ENCODE results near the gene PDE6D. TPM values are rescaled to one million over a fixed set of nuclear protein-coding genes. Genes with fewer than 3 reads are reported as not detected.

PDE6D gene
- 47.8 TPM for polyA plus RNA-seq (2013, experiment 1 of 2)
- polyA plus RNA-seq (2013, experiment 2 of 2), result 48.4 TPM

DNA sequence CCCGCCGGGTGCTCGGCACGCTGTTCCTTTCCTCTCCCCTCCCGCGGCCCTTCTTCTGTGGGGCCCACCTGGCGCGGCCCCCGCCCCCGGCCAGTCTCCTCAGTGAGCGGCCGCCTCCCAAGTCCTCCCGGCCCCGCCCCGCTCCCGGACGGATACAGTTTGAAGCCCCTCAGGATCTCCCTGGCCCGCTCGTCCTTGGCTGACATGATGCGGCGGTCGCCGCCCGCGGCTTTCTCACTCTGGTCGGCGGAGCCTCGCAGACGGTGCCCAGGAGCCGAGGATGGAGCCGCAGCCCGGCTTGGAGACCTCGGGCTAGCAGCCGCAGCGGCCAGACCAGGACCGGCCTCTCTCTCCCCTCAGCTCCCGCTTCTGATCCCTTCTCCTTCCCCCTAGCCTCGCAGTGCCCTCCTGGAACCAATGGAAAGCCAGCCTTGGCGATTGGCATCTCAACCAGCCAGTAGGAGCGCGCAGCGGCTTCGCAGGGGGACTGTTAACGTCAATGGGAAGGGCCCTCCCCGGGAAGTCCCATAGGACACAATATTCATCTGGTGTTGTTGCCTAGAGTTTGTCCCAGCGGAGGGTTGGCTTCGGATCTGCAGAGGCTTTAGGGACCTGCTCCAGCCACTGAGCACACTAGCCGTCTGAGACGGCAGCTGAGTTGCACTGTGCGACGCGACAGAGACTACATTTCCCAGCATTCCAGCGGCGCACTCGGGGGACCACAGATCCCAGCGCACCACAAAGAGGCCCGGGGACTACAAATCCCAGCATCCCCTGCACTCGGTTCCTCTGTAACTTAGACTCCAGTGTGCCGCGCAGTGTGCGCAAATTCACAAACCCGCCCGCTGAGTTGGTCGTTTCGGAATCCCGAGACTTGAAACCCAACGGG lies at the start of gene PDE6D:
PDE6D (minus strand) TSS at position 374 of the 889 bp plus-strand sequence; CDS start at position 206, 168 bp downstream.
- no peak within 1 kb of the TSS for H2AK5ac ChIP-seq (ENCODE audit: low read depth, low read length)
- peak within 1 kb of the TSS; percentile 77 for H3K4me2 ChIP-seq (ENCODE audit: insufficient read depth, low read length, poor library complexity, severe bottlenecking)
- H3K18ac ChIP-seq (ENCODE audit: low read length), result peak within 1 kb of the TSS; percentile 91
- no peaks in the 10 kb centered on the region for H3K9me3 ChIP-seq (replicated peaks in 1 of 2; ENCODE audit: control insufficient read depth in 2 of 2, insufficient read depth in 1 of 2, low read depth in 1 of 2, low read length in 2 of 2)
- no peak within 1 kb of the TSS for H4K8ac ChIP-seq (ENCODE audit: low read depth, low read length)
- peak within 1 kb of the TSS; percentile 99 for H2AFZ ChIP-seq (ENCODE audit: low read length)
- H2BK12ac ChIP-seq (ENCODE audit: low read length), result no peak within 1 kb of the TSS
- no peak within 1 kb of the TSS for H3K14ac ChIP-seq (ENCODE audit: low read length)
- no peak within 1 kb of the TSS for H2BK5ac ChIP-seq (ENCODE audit: low read length)
- no peak within 1 kb of the TSS for H4K91ac ChIP-seq (ENCODE audit: low read depth, low read length, poor library complexity)
- no peaks in the 10 kb centered on the region for H3K27me3 ChIP-seq (ENCODE audit: control insufficient read depth in 3 of 3, insufficient read depth in 3 of 3, low read depth in 1 of 3, low read length in 3 of 3)
- WGBS, 2 donors (ENCODE audit: extremely low coverage in 2 of 2, insufficient read length in 2 of 2, insufficient replicate concordance in 1 of 2), result no CpG with 5 or more reads among the region's 67 CpGs
- peak within 1 kb of the TSS; percentile 79 to 96 for H3K4me3 ChIP-seq (ENCODE audit: low read length in 2 of 2)
- no peak within 1 kb of the TSS for H3K4ac ChIP-seq (ENCODE audit: low read length)
- H2BK120ac ChIP-seq (ENCODE audit: low read depth, low read length), result no peak within 1 kb of the TSS
- H3K36me3 ChIP-seq (replicated peaks in 1 of 2; ENCODE audit: control insufficient read depth in 2 of 2, insufficient read depth in 2 of 2, low read length in 2 of 2), result peaks cover 0 to 3% of the 10 kb centered on the region in 2 donors
- peak within 1 kb of the TSS; percentile 57 for H3K23ac ChIP-seq (ENCODE audit: low read depth, low read length, poor library complexity)
- DNase-seq (ENCODE audit: low spot score), result peak; percentile 98
- H2BK15ac ChIP-seq (ENCODE audit: low read length), result no peak within 1 kb of the TSS
- no peaks in the 10 kb centered on the region for H3K79me1 ChIP-seq (ENCODE audit: low read depth, low read length)
- peaks cover 6 to 12% of the 10 kb centered on the region in 2 donors for H3K4me1 ChIP-seq (ENCODE audit: control insufficient read depth in 2 of 2, insufficient read depth in 1 of 2, low read depth in 1 of 2, low read length in 2 of 2)
- peak within 1 kb of the TSS; percentile 55 for H3K27ac ChIP-seq (replicated peaks; ENCODE audit: low read length)
- H3K9ac ChIP-seq (ENCODE audit: low read depth, low read length, poor library complexity), result peak within 1 kb of the TSS; percentile 79

GRCh38 chr2:231821908-231822307 lies 40.8 kb upstream of the PDE6D start:
- Histone ChIP-seq H3K9ac (ENCODE audit: low read depth, low read length, poor library complexity) (no peak overlapping the region), H4K91ac (ENCODE audit: low read depth, low read length, poor library complexity) (no peak overlapping the region)
- WGBS, 2 donors (ENCODE audit: extremely low coverage in 2 of 2, insufficient read length in 2 of 2, insufficient replicate concordance in 1 of 2), result no CpG with 5 or more reads among the region's 3 CpGs

GRCh38 chr2:231820786-231821303 lies 39.8 kb upstream of the PDE6D start:
- H2BK5ac ChIP-seq (ENCODE audit: low read length), result no peak overlapping the region
- no peak for DNase-seq (ENCODE audit: low spot score)
- no peak overlapping the region for H2BK15ac ChIP-seq (ENCODE audit: low read length)
- no peak overlapping the region for H3K14ac ChIP-seq (ENCODE audit: low read length)
- no peak overlapping the region for H3K4ac ChIP-seq (ENCODE audit: low read length)
- H4K91ac ChIP-seq (ENCODE audit: low read depth, low read length, poor library complexity), result no peak overlapping the region
- H2BK12ac ChIP-seq (ENCODE audit: low read length), result no peak overlapping the region
- no peaks in the 10 kb centered on the region for H3K36me3 ChIP-seq (replicated peaks in 1 of 2; ENCODE audit: control insufficient read depth in 2 of 2, insufficient read depth in 2 of 2, low read length in 2 of 2)
- H3K9me3 ChIP-seq (replicated peaks in 1 of 2; ENCODE audit: control insufficient read depth in 2 of 2, insufficient read depth in 1 of 2, low read depth in 1 of 2, low read length in 2 of 2), result peaks cover 0 to 6% of the 10 kb centered on the region in 2 donors
- H3K79me1 ChIP-seq (ENCODE audit: low read depth, low read length), result no peaks in the 10 kb centered on the region
- no peak overlapping the region for H3K4me2 ChIP-seq (ENCODE audit: insufficient read depth, low read length, poor library complexity, severe bottlenecking)
- no peak overlapping the region for H3K27ac ChIP-seq (replicated peaks; ENCODE audit: low read length)
- no peak overlapping the region for H3K23ac ChIP-seq (ENCODE audit: low read depth, low read length, poor library complexity)
- H3K9ac ChIP-seq (ENCODE audit: low read depth, low read length, poor library complexity), result no peak overlapping the region
- no peak overlapping the region for H2AK5ac ChIP-seq (ENCODE audit: low read depth, low read length)
- no peak overlapping the region for H2BK120ac ChIP-seq (ENCODE audit: low read depth, low read length)
- H3K27me3 ChIP-seq (ENCODE audit: control insufficient read depth in 3 of 3, insufficient read depth in 3 of 3, low read depth in 1 of 3, low read length in 3 of 3), result no peaks in the 10 kb centered on the region
- WGBS, 2 donors (ENCODE audit: extremely low coverage in 2 of 2, insufficient read length in 2 of 2, insufficient replicate concordance in 1 of 2), result no CpG with 5 or more reads among the region's 12 CpGs
- no peak overlapping the region for H3K4me3 ChIP-seq (ENCODE audit: low read length in 2 of 2)
- H3K18ac ChIP-seq (ENCODE audit: low read length), result no peak overlapping the region
- H4K8ac ChIP-seq (ENCODE audit: low read depth, low read length), result no peak overlapping the region
- no peak overlapping the region for H2AFZ ChIP-seq (ENCODE audit: low read length)
- H3K4me1 ChIP-seq (ENCODE audit: control insufficient read depth in 2 of 2, insufficient read depth in 1 of 2, low read depth in 1 of 2, low read length in 2 of 2), result peaks cover 0 to 1% of the 10 kb centered on the region in 2 donors

More at GRCh38 chr2:231821908-231822307, 40.8 kb upstream of the PDE6D start:
- Histone ChIP-seq H3K4me1 (ENCODE audit: control insufficient read depth in 2 of 2, insufficient read depth in 1 of 2, low read depth in 1 of 2, low read length in 2 of 2) (peaks cover 0 to 1% of the 10 kb centered on the region in 2 donors), H3K4ac (ENCODE audit: low read length) (no peak overlapping the region), H2BK120ac (ENCODE audit: low read depth, low read length) (no peak overlapping the region), H3K14ac (ENCODE audit: low read length) (no peak overlapping the region), H2AK5ac (ENCODE audit: low read depth, low read length) (no peak overlapping the region), H3K23ac (ENCODE audit: low read depth, low read length, poor library complexity) (no peak overlapping the region), H2BK15ac (ENCODE audit: low read length) (no peak overlapping the region), H3K79me1 (ENCODE audit: low read depth, low read length) (no peaks in the 10 kb centered on the region), H4K8ac (ENCODE audit: low read depth, low read length) (no peak overlapping the region), H3K9me3 (replicated peaks in 1 of 2; ENCODE audit: control insufficient read depth in 2 of 2, insufficient read depth in 1 of 2, low read depth in 1 of 2, low read length in 2 of 2) (peaks cover 0 to 4% of the 10 kb centered on the region in 2 donors), H3K27ac (replicated peaks; ENCODE audit: low read length) (no peak overlapping the region), H2BK12ac (ENCODE audit: low read length) (no peak overlapping the region), H3K27me3 (ENCODE audit: control insufficient read depth in 3 of 3, insufficient read depth in 3 of 3, low read depth in 1 of 3, low read length in 3 of 3) (no peaks in the 10 kb centered on the region), H2AFZ (ENCODE audit: low read length) (no peak overlapping the region), H3K4me3 (ENCODE audit: low read length in 2 of 2) (no peak overlapping the region), H3K18ac (ENCODE audit: low read length) (no peak overlapping the region), H2BK5ac (ENCODE audit: low read length) (no peak overlapping the region), H3K36me3 (replicated peaks in 1 of 2; ENCODE audit: control insufficient read depth in 2 of 2, insufficient read depth in 2 of 2, low read length in 2 of 2) (no peaks in the 10 kb centered on the region), H3K4me2 (ENCODE audit: insufficient read depth, low read length, poor library complexity, severe bottlenecking) (no peak overlapping the region)
- DNase-seq (ENCODE audit: low spot score), result no peak

- Histone ChIP-seq H2BK15ac (ENCODE audit: low read length) (no peak overlapping the region), H3K14ac (ENCODE audit: low read length) (no peak overlapping the region), H3K18ac (ENCODE audit: low read length) (no peak overlapping the region), H3K27ac (replicated peaks; ENCODE audit: low read length) (no peak overlapping the region), H2BK12ac (ENCODE audit: low read length) (no peak overlapping the region), H2AK5ac (ENCODE audit: low read depth, low read length) (no peak overlapping the region), H3K4me1 (ENCODE audit: control insufficient read depth in 2 of 2, insufficient read depth in 1 of 2, low read depth in 1 of 2, low read length in 2 of 2) (peaks cover 0 to 1% of the 10 kb centered on the region in 2 donors), H3K9ac (ENCODE audit: low read depth, low read length, poor library complexity) (no peak overlapping the region), H3K4ac (ENCODE audit: low read length) (no peak overlapping the region), H3K4me2 (ENCODE audit: insufficient read depth, low read length, poor library complexity, severe bottlenecking) (no peak overlapping the region), H3K9me3 (replicated peaks in 1 of 2; ENCODE audit: control insufficient read depth in 2 of 2, insufficient read depth in 1 of 2, low read depth in 1 of 2, low read length in 2 of 2) (peaks cover 6 to 11% of the 10 kb centered on the region in 2 donors), H3K27me3 (ENCODE audit: control insufficient read depth in 3 of 3, insufficient read depth in 3 of 3, low read depth in 1 of 3, low read length in 3 of 3) (no peaks in the 10 kb centered on the region), H4K91ac (ENCODE audit: low read depth, low read length, poor library complexity) (no peak overlapping the region), H3K79me1 (ENCODE audit: low read depth, low read length) (no peaks in the 10 kb centered on the region), H2AFZ (ENCODE audit: low read length) (no peak overlapping the region), H2BK5ac (ENCODE audit: low read length) (no peak overlapping the region), H3K4me3 (ENCODE audit: low read length in 2 of 2) (no peak overlapping the region), H4K8ac (ENCODE audit: low read depth, low read length) (no peak overlapping the region), H2BK120ac (ENCODE audit: low read depth, low read length) (no peak overlapping the region), H3K23ac (ENCODE audit: low read depth, low read length, poor library complexity) (no peak overlapping the region), H3K36me3 (replicated peaks in 1 of 2; ENCODE audit: control insufficient read depth in 2 of 2, insufficient read depth in 2 of 2, low read length in 2 of 2) (no peaks in the 10 kb centered on the region)
- no peak for DNase-seq (ENCODE audit: low spot score)
- no CpG with 5 or more reads among the region's 2 CpGs for WGBS, 2 donors (ENCODE audit: extremely low coverage in 2 of 2, insufficient read length in 2 of 2, insufficient replicate concordance in 1 of 2)
Observed at GRCh38 chr2:231819447-231820042, 38.5 kb upstream of the PDE6D start.

Measured in neuronal stem cell (in vitro differentiated cells).